HepG2 (cell line): ENCODE measurements around the gene ZNF428. TPM values are rescaled to one million over a fixed set of nuclear protein-coding genes. Genes with fewer than 3 reads are reported as not detected.

ENCODE experiments used
- ATF6 ChIP-seq: sonication (generic); formaldehyde crosslinking; conservative IDR thresholded peaks from 2 replicates; pipeline ENCODE4 v1.4.0; 2020; ENCODE audit warnings: missing genetic modification reagents
- CSRNP1 ChIP-seq: sonication (generic); formaldehyde crosslinking; IDR thresholded peaks from 2 replicates; pipeline ENCODE4 v1.8.1; 2023; ENCODE audit warnings: mild to moderate bottlenecking, missing genetic modification reagents
- GPBP1L1 ChIP-seq: sonication (generic); formaldehyde crosslinking; IDR thresholded peaks from 2 replicates; pipeline ENCODE4 v1.5.0; 2020; ENCODE audit warnings: mild to moderate bottlenecking, missing genetic modification reagents
- HNF1B ChIP-seq: sonication (generic); formaldehyde crosslinking; IDR thresholded peaks from 2 replicates; pipeline ENCODE4 v1.5.1; 2020; ENCODE audit warnings: mild to moderate bottlenecking, moderate library complexity, missing genetic modification reagents
- MTERF4 ChIP-seq: sonication (generic); formaldehyde crosslinking; IDR thresholded peaks from 2 replicates; pipeline ENCODE4 v1.8.0; 2023; ENCODE audit warnings: mild to moderate bottlenecking, missing genetic modification reagents
- NFATC3 ChIP-seq: sonication (generic); formaldehyde crosslinking; IDR thresholded peaks from 2 replicates; pipeline ENCODE4 v1.5.1; 2020; ENCODE audit warnings: mild to moderate bottlenecking, missing genetic modification reagents
- POLR2AphosphoS2 ChIP-seq: IDR thresholded peaks from 2 replicates; pipeline ENCODE4 v1.6.1; 2011; ENCODE audit warnings: low read depth, low read length, improper control_type of control experiment
- POLR2G ChIP-seq: fragments of 200-400 bp; formaldehyde crosslinking; IDR thresholded peaks from 2 replicates; pipeline ENCODE4 v1.6.1; 2018; ENCODE audit warnings: mild to moderate bottlenecking, low read depth, low read length, moderate library complexity
- RXRA ChIP-seq: sonication (generic); formaldehyde crosslinking; IDR thresholded peaks from 2 replicates; pipeline ENCODE4 v1.5.1; 2020; ENCODE audit warnings: missing genetic modification reagents
- SKIL ChIP-seq: sonication (generic); formaldehyde crosslinking; IDR thresholded peaks from 2 replicates; pipeline ENCODE4 v1.8.0; 2022; ENCODE audit warnings: missing genetic modification reagents, mild to moderate bottlenecking, moderate library complexity, borderline replicate concordance
- SNAPC2 ChIP-seq: sonication (generic); formaldehyde crosslinking; IDR thresholded peaks from 2 replicates; pipeline ENCODE4 v1.8.1; 2022; ENCODE audit warnings: mild to moderate bottlenecking, missing genetic modification reagents
- SSRP1 ChIP-seq: IDR thresholded peaks from 2 replicates; pipeline ENCODE4 v1.6.1; 2016; ENCODE audit warnings: control low read depth
- ZBTB42 ChIP-seq: sonication (generic); formaldehyde crosslinking; IDR thresholded peaks from 2 replicates; pipeline ENCODE4 v1.5.0; 2020; ENCODE audit warnings: mild to moderate bottlenecking, missing genetic modification reagents
- ZFP36L2 ChIP-seq: sonication (generic); formaldehyde crosslinking; IDR thresholded peaks from 2 replicates; pipeline ENCODE4 v1.4.0; 2020; ENCODE audit warnings: missing genetic modification reagents
- ZNF274 ChIP-seq: sonication (generic); formaldehyde crosslinking; IDR thresholded peaks from 2 replicates; pipeline ENCODE4 v1.5.1; 2020; ENCODE audit warnings: mild to moderate bottlenecking, missing genetic modification reagents
- ZNF543 ChIP-seq: sonication (generic); formaldehyde crosslinking; IDR thresholded peaks from 2 replicates; pipeline ENCODE4 v1.4.0; 2020; ENCODE audit warnings: mild to moderate bottlenecking, missing genetic modification reagents
- ZNF598 ChIP-seq: sonication (generic); formaldehyde crosslinking; IDR thresholded peaks from 2 replicates; pipeline ENCODE4 v1.5.1; 2020; ENCODE audit warnings: mild to moderate bottlenecking, missing genetic modification reagents, borderline replicate concordance
- ZNF703 ChIP-seq: sonication (generic); formaldehyde crosslinking; IDR thresholded peaks from 2 replicates; pipeline ENCODE4 v1.5.1; 2020; ENCODE audit warnings: missing genetic modification reagents, mild to moderate bottlenecking, moderate library complexity, borderline replicate concordance
- polyA plus RNA-seq, 8 experiments: library from polyadenylated mRNA; depleted of rRNA in 3 of 8; stranded (reverse) in 7 of 8; unstranded in 1 of 8; fragments of >200 nt; fragmentation: Illumina TruSeq in 4 of 8; extraction: Trizol in 4 of 8; gene quantifications; 2 replicates each; pipeline versions ENCODE4 v1.2.1 to v1.2.3, GENCODE V29; 2011 to 2016; ENCODE audit warnings: low read depth in 4 of 8, missing spikeins in 1 of 8, mixed read lengths in 1 of 8; ENCODE audit not compliant: insufficient read depth in 1 of 8
- total RNA-seq, 5 experiments: library from RNA; depleted of rRNA; stranded (reverse); fragments of >200 nt; fragmentation: Illumina TruSeq; extraction: Trizol; gene quantifications; 2 replicates each; pipeline ENCODE4 v1.2.3, GENCODE V29; 2016; ENCODE audit warnings: low read depth in 1 of 5

ZNF428 gene
- total and polyA plus RNA-seq, 2 of the 13 experiments (the other 11 are each of a cell fraction or from before 2014, with no cell fraction given) = 10.4 to 26.9 TPM

- TF ChIP-seq SKIL = 0 out of 2 replicates have a peak, but pooled peaks have one; percentile 24
- no peak for TF ChIP-seq SSRP1 (CRISPR knock-in tag)
- TF ChIP-seq SNAPC2 (CRISPR knock-in tag) = peak; percentile 99
- peak; percentile 97 for TF ChIP-seq CSRNP1 (CRISPR knock-in tag)
- no peak for TF ChIP-seq ZBTB42 (CRISPR knock-in tag)
- no peak for TF ChIP-seq ZFP36L2 (CRISPR knock-in tag)
- peak; percentile 75; the same call in 1 of the 2 replicates for TF ChIP-seq ZNF598
- peak; percentile 68; the same call in 1 of the 2 replicates for TF ChIP-seq ZNF543 (CRISPR knock-in tag)
- TF ChIP-seq MTERF4 (CRISPR knock-in tag) = peak; percentile 90; the same call in 1 of the 2 replicates
- no peak for TF ChIP-seq NFATC3 (CRISPR knock-in tag)
- peak; percentile 32; the same call in 1 of the 2 replicates for TF ChIP-seq HNF1B
- TF ChIP-seq ZNF703 (CRISPR knock-in tag) = no peak
- TF ChIP-seq ZNF274 (CRISPR knock-in tag) = peak; percentile 87; the same call in 1 of the 2 replicates
- TF ChIP-seq RXRA (CRISPR knock-in tag) = peak; percentile 87
- TF ChIP-seq POLR2G = peak; percentile 89
- no peak for TF ChIP-seq POLR2AphosphoS2
- TF ChIP-seq GPBP1L1 (CRISPR knock-in tag) = no peak
- no peak for TF ChIP-seq ATF6 (CRISPR knock-in tag)
These were observed at the start of gene ZNF428 (continued) for GRCh38 chr19:43619262-43620060.
